HUES6 (cell line): ENCODE data around the gene SEPTIN10.
"Not testable (repeated sequence)": the region's sequence is repeated elsewhere in the genome, so short reads cannot be mapped to it uniquely, and the experiment has no call there.

Experiments used
- H3K27ac ChIP-seq: 2 replicates; pipeline ENCODE4 v1.7.0; 2013; ENCODE audit warnings: low read depth, mild to moderate bottlenecking, low read length, inconsistent platforms
- H3K27me3 ChIP-seq: 2 replicates; pipeline ENCODE4 v1.6.1; 2013; ENCODE audit warnings: low read length; ENCODE audit not compliant: control insufficient read depth, insufficient read depth
- H3K36me3 ChIP-seq: 2 replicates; pipeline ENCODE4 v1.6.1; 2013; ENCODE audit warnings: low read length; ENCODE audit not compliant: control insufficient read depth, insufficient read depth
- H3K4me1 ChIP-seq: 2 replicates; pipeline ENCODE4 v1.6.1; 2013; ENCODE audit warnings: low read length; ENCODE audit not compliant: control insufficient read depth, insufficient read depth
- H3K4me3 ChIP-seq: 2 replicates; pipeline ENCODE4 v1.5.1; 2013; ENCODE audit warnings: low read depth, low read length
- H3K9ac ChIP-seq: one replicate; pipeline ENCODE4 v1.6.1; 2013; ENCODE audit warnings: mild to moderate bottlenecking, low read length
- H3K9me3 ChIP-seq: 2 replicates; pipeline ENCODE4 v1.6.1; 2013; ENCODE audit warnings: low read depth, low read length; ENCODE audit not compliant: control insufficient read depth, insufficient read depth

SEPTIN10 gene

GRCh38 chr2:109594246-109594885 is 19.4 kb downstream of the SEPTIN10 start:
- Histone ChIP-seq H3K9me3 (no peaks in the 10 kb centered on the region), H3K4me3 (no peak overlapping the region), H3K27ac (no peak overlapping the region), H3K27me3 (no peaks in the 10 kb centered on the region), H3K4me1 (no peaks in the 10 kb centered on the region), H3K9ac (no peak overlapping the region), H3K36me3 (peaks cover 6% of the 10 kb centered on the region)

GRCh38 chr2:109592905-109593304 is 20.9 kb downstream of the SEPTIN10 start:
- Histone ChIP-seq H3K4me1 (no peaks in the 10 kb centered on the region), H3K27me3 (no peaks in the 10 kb centered on the region), H3K9me3 (no peaks in the 10 kb centered on the region), H3K36me3 (peaks cover 11% of the 10 kb centered on the region), H3K9ac (no peak overlapping the region), H3K4me3 (no peak overlapping the region), H3K27ac (no peak overlapping the region)

- Histone ChIP-seq H3K4me3 (no peak overlapping the region), H3K9ac (no peak overlapping the region), H3K4me1 (no peaks in the 10 kb centered on the region; the same call in 1 of the 2 replicates)
Observed at GRCh38 chr2:109591206-109591605, 22.6 kb downstream of the SEPTIN10 start.

GRCh38 chr2:109586687-109587086 is 27.1 kb downstream of the SEPTIN10 start:
- Histone ChIP-seq H3K27ac (no peak overlapping the region), H3K9me3 (no peaks in the 10 kb centered on the region), H3K4me3 (no peak overlapping the region), H3K9ac (no peak overlapping the region), H3K4me1 (no peaks in the 10 kb centered on the region; the same call in 1 of the 2 replicates), H3K36me3 (peaks cover 27% of the 10 kb centered on the region), H3K27me3 (no peaks in the 10 kb centered on the region)

More at GRCh38 chr2:109591206-109591605, 22.6 kb downstream of the SEPTIN10 start:
- Histone ChIP-seq H3K27ac (no peak overlapping the region), H3K9me3 (no peaks in the 10 kb centered on the region), H3K27me3 (no peaks in the 10 kb centered on the region), H3K36me3 (peaks cover 9% of the 10 kb centered on the region)

- Histone ChIP-seq H3K36me3 (peaks cover 19% of the 10 kb centered on the region), H3K27ac (no peak overlapping the region), H3K4me1 (no peaks in the 10 kb centered on the region; the same call in 1 of the 2 replicates), H3K9me3 (no peaks in the 10 kb centered on the region), H3K27me3 (no peaks in the 10 kb centered on the region), H3K9ac (no peak overlapping the region), H3K4me3 (no peak overlapping the region)
Observed at GRCh38 chr2:109582928-109583895, 30.6 kb downstream of the SEPTIN10 start.

- H3K27ac ChIP-seq, H3K27me3 ChIP-seq, H3K4me1 ChIP-seq, H3K9ac ChIP-seq, H3K9me3 ChIP-seq, H3K4me3 ChIP-seq: not testable (repeated sequence)
- H3K36me3 ChIP-seq = peaks cover 16% of the 10 kb centered on the region
Observed at GRCh38 chr2:109577630-109578029, 36.1 kb downstream of the SEPTIN10 start.

- Histone ChIP-seq H3K27ac (no peak overlapping the region), H3K9ac (no peak overlapping the region), H3K27me3 (no peaks in the 10 kb centered on the region), H3K4me1 (no peaks in the 10 kb centered on the region), H3K4me3 (no peak overlapping the region), H3K9me3 (no peaks in the 10 kb centered on the region), H3K36me3 (peaks cover 27% of the 10 kb centered on the region)
Observed at GRCh38 chr2:109575373-109575772, 38.4 kb downstream of the SEPTIN10 start.

- no peak overlapping the region for H3K27ac ChIP-seq
- H3K27me3 ChIP-seq = no peaks in the 10 kb centered on the region
- no peak overlapping the region for H3K4me3 ChIP-seq
- peaks cover 60% of the 10 kb centered on the region for H3K36me3 ChIP-seq
- H3K4me1 ChIP-seq = no peaks in the 10 kb centered on the region
- no peak overlapping the region for H3K9ac ChIP-seq
- no peaks in the 10 kb centered on the region for H3K9me3 ChIP-seq
Observed at GRCh38 chr2:109563980-109564550, 49.7 kb downstream of the SEPTIN10 start.

- H3K27me3 ChIP-seq = no peaks in the 10 kb centered on the region
- no peak overlapping the region for H3K4me3 ChIP-seq
- peaks cover 58% of the 10 kb centered on the region for H3K36me3 ChIP-seq
- no peaks in the 10 kb centered on the region for H3K4me1 ChIP-seq
- H3K9ac ChIP-seq = no peak overlapping the region
- H3K9me3 ChIP-seq = no peaks in the 10 kb centered on the region
- H3K27ac ChIP-seq = no peak overlapping the region
Observed at GRCh38 chr2:109563288-109563687, 50.5 kb downstream of the SEPTIN10 start.

GRCh38 chr2:109562421-109562820 is 51.3 kb downstream of the SEPTIN10 start:
- peaks cover 52% of the 10 kb centered on the region for H3K36me3 ChIP-seq
- no peaks in the 10 kb centered on the region for H3K9me3 ChIP-seq
- no peaks in the 10 kb centered on the region for H3K4me1 ChIP-seq
- no peak overlapping the region for H3K4me3 ChIP-seq
- H3K9ac ChIP-seq = no peak overlapping the region
- H3K27me3 ChIP-seq = no peaks in the 10 kb centered on the region
- no peak overlapping the region for H3K27ac ChIP-seq

- no peaks in the 10 kb centered on the region for H3K9me3 ChIP-seq
- no peaks in the 10 kb centered on the region for H3K4me1 ChIP-seq
- H3K36me3 ChIP-seq = peaks cover 35% of the 10 kb centered on the region
- H3K9ac ChIP-seq = no peak overlapping the region
- no peak overlapping the region for H3K27ac ChIP-seq
- H3K27me3 ChIP-seq = no peaks in the 10 kb centered on the region
- no peak overlapping the region for H3K4me3 ChIP-seq
Observed at GRCh38 chr2:109560265-109560664, 53.5 kb downstream of the SEPTIN10 start.
